Fibroblast of the aortic adventitia (primary cell): ENCODE results near the gene LPAR1. TPM values are rescaled to one million over a fixed set of nuclear protein-coding genes. Genes with fewer than 3 reads are reported as not detected.
A peak's percentile ranks its signal among the peaks of the same experiment; 100 is the strongest.

Source experiments
- DNase-seq: peaks from one replicate; pipeline ENCODE4 v3.0.0-alpha.2; 2010; ENCODE audit warnings: low read depth
- H3K4me3 ChIP-seq: 2 replicates; pipeline ENCODE4 v1.5.1; 2011; ENCODE audit warnings: low read depth, mild to moderate bottlenecking, control low read depth, low read length, moderate library complexity
- CTCF ChIP-seq: IDR thresholded peaks from 2 replicates; pipeline ENCODE4 v1.5.1; 2011; ENCODE audit warnings: mild to moderate bottlenecking, low read length, control low read depth, inconsistent platforms; ENCODE audit not compliant: insufficient read depth
- total RNA-seq: library from RNA; depleted of rRNA; stranded (reverse); fragments of >200 nt; gene quantifications from 2 replicates; pipeline ENCODE4 v1.2.3, GENCODE V29; 2012; ENCODE audit warnings: low replicate concordance

The LPAR1 gene
- total RNA-seq, 1 donor, result 265 TPM

GRCh38 chr9:110921705-110922104, 116.6 kb downstream of the LPAR1 start:
- TF ChIP-seq CTCF, result no peak
- no peak overlapping the region for H3K4me3 ChIP-seq

GRCh38 chr9:110919609-110920008, 118.7 kb downstream of the LPAR1 start:
- DNase-seq, result peak; percentile 92
- no peak overlapping the region for H3K4me3 ChIP-seq
- no peak for TF ChIP-seq CTCF

More at GRCh38 chr9:110921705-110922104, 116.6 kb downstream of the LPAR1 start:
- DNase-seq, result no peak

GRCh38 chr9:110919050-110919435, 119.2 kb downstream of the LPAR1 start:
- no peak for TF ChIP-seq CTCF
- no peak for DNase-seq
- no peak overlapping the region for H3K4me3 ChIP-seq

- peak; percentile 81 for DNase-seq
- no peak for TF ChIP-seq CTCF
- no peak overlapping the region for H3K4me3 ChIP-seq
Observed at GRCh38 chr9:110918316-110919049, 119.8 kb downstream of the LPAR1 start.

- no peak for TF ChIP-seq CTCF
- DNase-seq, result peak; percentile 48
- H3K4me3 ChIP-seq, result no peak overlapping the region
Observed at GRCh38 chr9:110916403-110916802, 121.9 kb downstream of the LPAR1 start.

GRCh38 chr9:110912419-110913291, 125.6 kb downstream of the LPAR1 start:
- H3K4me3 ChIP-seq, result peak overlapping the region; percentile 2
- TF ChIP-seq CTCF, result no peak
- no peak for DNase-seq
